ENCODE results near the gene AKT2. TPM values are rescaled to one million over a fixed set of nuclear protein-coding genes. Genes with fewer than 3 reads are reported as not detected.

Gene AKT2
- total RNA-seq, 1 experiment from 2014 or later, result 146 TPM

- H3K4me1 ChIP-seq (ENCODE audit: insufficient read depth, low read length, poor library complexity, severe bottlenecking), result no peaks in the 10 kb centered on the region
- H3K4me3 ChIP-seq (ENCODE audit: low read depth, low read length, poor library complexity, severe bottlenecking), result no peak overlapping the region
- TF ChIP-seq EZH2 (IDR thresholded peaks at IDR 0.05; ENCODE audit: borderline replicate concordance, low read depth, low read length, poor library complexity, severe bottlenecking), result no peak
- no peak for TF ChIP-seq CTCF (conservative IDR thresholded peaks at IDR 0.05; ENCODE audit: low read depth, low read length)
- no peak for DNase-seq (ENCODE audit: low spot score)
- H3K27ac ChIP-seq (ENCODE audit: low read depth, low read length, poor library complexity, severe bottlenecking), result no peak overlapping the region
- H3K9me3 ChIP-seq (ENCODE audit: low read depth, low read length, poor library complexity, severe bottlenecking), result no peaks in the 10 kb centered on the region
- intact Hi-C loops (cut with micrococcal nuclease; ENCODE audit: unreplicated experiment), result no loop called here
- ChIA-PET POLR2A (ENCODE audit: low non-redundant PET) (no interaction called here), CTCF (interaction anchor here (0.6 kb wide), 1 partner anchor 485 kb away, joined by 5 read pairs; no protein-coding TSS in a partner anchor)
- no peaks in the 10 kb centered on the region for H3K27me3 ChIP-seq (replicated peaks; ENCODE audit: insufficient read depth, low read depth, low read length, poor library complexity)
- peaks cover 32% of the 10 kb centered on the region for H3K36me3 ChIP-seq (ENCODE audit: insufficient read depth, low read length, poor library complexity, severe bottlenecking)
- no TSS peak for BruUV-seq (replicated peaks)
Observed at GRCh38 chr19:40252395-40252794, 32.8 kb downstream of the AKT2 start.

GRCh38 chr19:40251991-40252390 is 33.2 kb downstream of the AKT2 start:
- H3K4me3 ChIP-seq (ENCODE audit: low read depth, low read length, poor library complexity, severe bottlenecking), result no peak overlapping the region
- ChIA-PET CTCF (no interaction called here), POLR2A (ENCODE audit: low non-redundant PET) (no interaction called here)
- no TSS peak for BruUV-seq (replicated peaks)
- no peak overlapping the region for H3K27ac ChIP-seq (ENCODE audit: low read depth, low read length, poor library complexity, severe bottlenecking)
- no peaks in the 10 kb centered on the region for H3K9me3 ChIP-seq (ENCODE audit: low read depth, low read length, poor library complexity, severe bottlenecking)
- peaks cover 32% of the 10 kb centered on the region for H3K36me3 ChIP-seq (ENCODE audit: insufficient read depth, low read length, poor library complexity, severe bottlenecking)
- no peaks in the 10 kb centered on the region for H3K27me3 ChIP-seq (replicated peaks; ENCODE audit: insufficient read depth, low read depth, low read length, poor library complexity)
- no peak for DNase-seq (ENCODE audit: low spot score)
- intact Hi-C loops (cut with micrococcal nuclease; ENCODE audit: unreplicated experiment), result no loop called here
- TF ChIP-seq CTCF (conservative IDR thresholded peaks at IDR 0.05; ENCODE audit: low read depth, low read length) (no peak), EZH2 (IDR thresholded peaks at IDR 0.05; ENCODE audit: borderline replicate concordance, low read depth, low read length, poor library complexity, severe bottlenecking) (no peak)
- no peaks in the 10 kb centered on the region for H3K4me1 ChIP-seq (ENCODE audit: insufficient read depth, low read length, poor library complexity, severe bottlenecking)

- intact Hi-C loops (cut with micrococcal nuclease; ENCODE audit: unreplicated experiment), result no loop called here
- CTCF ChIA-PET, result no interaction called here
- no peaks in the 10 kb centered on the region for H3K4me1 ChIP-seq (ENCODE audit: insufficient read depth, low read length, poor library complexity, severe bottlenecking)
- TF ChIP-seq EZH2 (IDR thresholded peaks at IDR 0.05; ENCODE audit: borderline replicate concordance, low read depth, low read length, poor library complexity, severe bottlenecking), result no peak
- TF ChIP-seq CTCF (conservative IDR thresholded peaks at IDR 0.05; ENCODE audit: low read depth, low read length), result no peak
- no peaks in the 10 kb centered on the region for H3K27me3 ChIP-seq (replicated peaks; ENCODE audit: insufficient read depth, low read depth, low read length, poor library complexity)
- H3K4me3 ChIP-seq (ENCODE audit: low read depth, low read length, poor library complexity, severe bottlenecking), result no peak overlapping the region
- H3K9me3 ChIP-seq (ENCODE audit: low read depth, low read length, poor library complexity, severe bottlenecking), result no peaks in the 10 kb centered on the region
- BruUV-seq (replicated peaks), result no TSS peak
- H3K27ac ChIP-seq (ENCODE audit: low read depth, low read length, poor library complexity, severe bottlenecking), result no peak overlapping the region
- POLR2A ChIA-PET (ENCODE audit: low non-redundant PET), result no interaction called here
- H3K36me3 ChIP-seq (ENCODE audit: insufficient read depth, low read length, poor library complexity, severe bottlenecking), result peaks cover 26% of the 10 kb centered on the region
- DNase-seq (ENCODE audit: low spot score), result no peak
Observed at GRCh38 chr19:40251244-40251643, 33.9 kb downstream of the AKT2 start.
